ACHN (cell line): Measurements from ENCODE around the gene GRID2.
A peak's percentile ranks its signal among the peaks of the same experiment; 100 is the strongest.
"Not testable (repeated sequence)": the region's sequence is repeated elsewhere in the genome, so short reads cannot be mapped to it uniquely, and the experiment has no call there.

ENCODE experiments used
- DNase-seq: peaks from one replicate; pipeline ENCODE4 v3.0.0-alpha.2; 2015
- in situ Hi-C: cut with HindIII; loops from 2 replicates; pipeline ENCODE4 v1.10.0; 2017; ENCODE audit warnings: low sequenced_read_pairs, low pct_ligation_motif_present, low pct_unique_long_range_greater_than_20kb

GRID2 gene

DNA sequence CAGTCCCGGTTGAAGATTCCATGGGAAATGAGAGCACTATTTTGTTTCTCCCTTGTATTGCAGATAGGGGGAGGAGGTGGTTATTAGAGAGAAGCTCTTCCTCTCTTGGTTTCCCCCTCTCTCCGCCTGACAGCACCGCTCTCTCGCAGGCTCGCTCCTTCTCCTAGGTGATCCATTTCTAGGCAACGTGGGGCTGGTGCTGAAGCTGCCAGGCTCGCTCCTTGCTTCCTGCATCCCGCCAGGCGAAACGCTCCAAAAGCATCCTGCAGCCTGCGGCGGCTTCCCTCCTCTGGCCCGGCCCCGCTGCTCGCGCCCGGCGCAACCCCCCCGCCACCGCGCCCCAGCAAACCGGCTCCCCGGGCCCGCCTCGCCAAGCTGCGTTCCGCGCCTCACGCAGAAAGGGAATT is at the start of gene GRID2:
Gene GRID2, plus strand, starts transcription at position 346 of the 407 bp plus-strand sequence.
- in situ Hi-C loops, result no loop called here
- DNase-seq, result peak; percentile 24

DNA sequence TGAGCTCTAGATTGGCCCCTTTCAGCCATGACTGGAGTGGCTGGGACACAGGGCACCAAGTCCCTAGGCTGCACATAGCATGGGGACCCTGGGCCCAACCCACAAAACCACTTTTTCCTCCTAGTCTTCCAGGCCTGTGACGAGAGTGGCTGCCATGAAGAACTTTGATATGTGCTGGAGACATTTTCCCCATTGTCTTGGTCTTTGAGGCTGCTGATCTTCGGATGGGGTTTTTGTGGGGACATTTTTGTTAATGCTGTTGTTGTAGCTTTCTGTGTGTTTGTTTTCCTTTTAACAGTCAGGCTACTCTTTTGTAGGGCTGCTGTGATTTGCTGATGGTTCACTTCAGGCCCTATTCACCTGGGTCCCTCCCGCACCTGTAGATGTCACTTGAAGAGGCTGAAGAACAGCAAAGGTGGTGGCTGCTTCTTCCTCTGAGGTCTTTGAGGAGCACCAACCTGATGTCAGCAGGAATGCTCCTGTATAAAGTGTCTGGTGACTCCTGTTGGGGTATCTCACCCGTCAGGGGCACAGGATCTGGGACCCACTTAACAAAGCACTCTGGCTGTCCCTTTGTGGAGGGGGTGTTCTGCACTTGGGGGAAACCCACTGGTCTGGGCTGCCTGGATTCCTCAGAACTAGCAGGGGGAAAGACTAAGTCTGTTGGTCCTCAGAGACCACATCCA is 49.6 kb upstream of the GRID2 start:
- DNase-seq, result no peak
- in situ Hi-C loops, result no loop called here

DNA sequence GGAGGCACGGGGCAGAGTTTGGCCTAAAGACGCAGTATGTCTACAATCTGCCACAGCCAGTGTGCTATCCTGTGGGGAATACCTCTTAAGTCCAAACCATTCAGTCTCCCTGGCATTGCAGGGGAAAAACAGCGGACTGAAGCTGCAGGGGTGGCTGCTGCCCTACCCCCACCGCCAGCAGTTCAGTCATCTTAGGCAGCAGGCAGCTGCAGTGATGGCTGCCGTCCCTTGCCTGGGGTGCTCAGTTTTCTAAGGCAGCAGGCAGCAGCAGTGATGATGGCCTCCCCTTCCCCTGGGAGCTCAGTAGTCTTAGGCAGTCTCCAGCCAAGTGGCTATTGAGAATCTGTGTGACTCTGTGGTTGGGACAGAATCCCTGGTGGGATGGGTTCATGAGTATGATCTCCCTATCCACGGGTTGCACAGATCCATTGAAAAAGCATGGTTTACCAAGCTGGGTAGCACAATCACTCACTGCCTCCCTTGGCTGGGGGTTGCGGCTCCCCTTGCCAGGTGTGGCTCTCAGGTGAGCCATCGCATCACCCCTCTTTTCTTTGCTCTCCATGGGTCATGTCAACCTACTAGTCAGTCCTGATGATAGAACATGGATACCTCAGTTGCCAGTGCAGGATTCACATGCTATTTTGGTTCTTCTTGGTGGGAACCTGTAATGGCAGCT is 48.9 kb upstream of the GRID2 start:
- in situ Hi-C loops, result no loop called here
- DNase-seq, result no peak

DNA sequence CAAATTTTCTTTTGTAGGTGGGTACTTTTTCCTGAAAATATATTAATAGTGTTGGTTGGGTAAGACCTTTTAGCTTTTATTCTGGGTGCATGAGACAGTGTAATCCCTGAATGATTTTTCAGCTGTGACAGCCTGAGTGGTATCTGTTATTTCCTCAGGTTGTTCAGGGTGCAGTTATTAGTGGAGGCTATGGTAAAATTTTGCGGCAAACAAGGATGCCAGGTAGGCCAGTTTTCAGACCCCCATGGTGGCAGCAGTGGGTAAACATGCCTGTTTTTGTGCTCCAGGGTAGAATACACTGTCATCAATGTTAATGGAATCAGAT is 47.9 kb upstream of the GRID2 start:
- DNase-seq, result no peak
- in situ Hi-C loops, result no loop called here

DNA sequence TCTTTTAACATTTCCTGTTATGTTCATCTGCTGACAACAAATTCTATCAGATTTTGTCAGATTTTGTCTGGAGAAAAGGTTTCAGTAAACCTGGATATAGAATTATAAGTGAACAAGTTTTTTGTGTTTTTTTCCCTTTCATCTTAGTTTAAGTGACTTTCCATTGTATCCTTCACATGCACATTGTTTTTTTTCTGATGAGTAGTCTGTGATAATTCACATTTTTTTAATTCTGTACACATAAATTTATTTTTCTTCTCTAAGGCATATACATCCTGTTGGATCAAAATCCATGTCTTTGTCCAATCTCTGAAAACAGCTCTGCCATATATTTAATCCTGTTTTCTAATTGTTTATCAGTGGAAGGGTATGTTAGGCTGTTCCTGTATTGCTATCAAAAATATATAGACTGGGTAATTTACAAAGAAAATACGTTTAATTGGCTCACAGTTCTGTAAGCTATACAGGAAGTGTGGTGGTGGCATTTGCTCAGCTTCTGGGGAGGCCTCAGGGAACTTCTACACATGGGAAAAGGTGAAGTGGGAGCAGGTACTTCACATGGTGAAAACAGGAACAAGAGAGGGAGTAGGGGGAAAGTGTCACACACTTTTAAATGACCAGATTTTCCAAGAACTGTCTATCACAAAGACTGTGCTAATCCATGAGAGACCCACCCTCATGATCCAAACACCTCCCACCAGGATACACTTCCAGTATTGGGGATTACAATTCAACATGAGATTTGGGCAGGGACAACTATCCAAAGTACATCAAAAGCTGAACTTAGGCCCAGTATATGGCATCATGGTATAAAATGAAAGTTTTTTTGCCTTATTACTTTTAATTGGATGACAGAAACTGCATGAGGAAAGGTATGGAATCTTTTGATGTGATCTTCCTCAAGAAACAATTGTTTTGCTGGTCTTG is 45.6 kb upstream of the GRID2 start:
- in situ Hi-C loops, result no loop called here
- DNase-seq, result no peak

DNA sequence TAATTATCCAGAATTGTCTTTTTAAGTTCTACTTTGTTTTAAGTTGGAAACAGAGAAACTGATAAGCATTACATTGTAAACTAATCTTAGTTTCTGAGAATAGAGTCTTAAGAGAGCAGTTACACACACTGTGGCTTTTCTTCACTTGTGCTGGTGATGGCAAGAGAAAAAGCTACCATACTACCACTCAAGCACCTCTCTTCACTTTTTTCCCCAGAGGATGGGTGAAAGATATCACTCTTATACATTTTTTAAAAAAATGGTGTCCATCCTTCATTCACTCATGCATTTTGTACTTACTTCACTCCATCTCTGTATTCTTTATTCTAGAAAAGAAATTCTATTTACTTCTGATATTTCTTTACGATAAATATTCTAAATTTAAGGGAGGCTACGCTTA is 42.5 kb upstream of the GRID2 start:
- in situ Hi-C loops, result no loop called here
- no peak for DNase-seq

DNA sequence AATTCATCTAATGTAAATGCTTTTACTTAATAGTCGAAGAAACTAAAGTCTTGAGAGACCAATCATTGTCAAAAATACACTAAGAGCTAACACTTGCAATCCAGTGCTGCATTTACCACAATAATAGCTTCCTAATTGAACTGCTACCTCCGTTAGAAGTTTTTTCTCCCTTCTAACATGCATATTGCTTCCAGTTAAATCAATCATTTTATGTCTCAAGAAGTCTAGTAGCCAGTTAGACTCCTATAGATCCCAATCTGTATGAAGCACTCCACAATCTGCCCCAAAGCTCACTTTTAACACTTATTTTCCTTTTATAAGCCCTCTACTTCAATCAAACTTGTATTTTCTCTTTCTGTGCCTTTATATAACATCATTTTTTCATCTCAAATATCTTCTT is 41.4 kb upstream of the GRID2 start:
- in situ Hi-C loops, result no loop called here
- DNase-seq, result no peak

DNA sequence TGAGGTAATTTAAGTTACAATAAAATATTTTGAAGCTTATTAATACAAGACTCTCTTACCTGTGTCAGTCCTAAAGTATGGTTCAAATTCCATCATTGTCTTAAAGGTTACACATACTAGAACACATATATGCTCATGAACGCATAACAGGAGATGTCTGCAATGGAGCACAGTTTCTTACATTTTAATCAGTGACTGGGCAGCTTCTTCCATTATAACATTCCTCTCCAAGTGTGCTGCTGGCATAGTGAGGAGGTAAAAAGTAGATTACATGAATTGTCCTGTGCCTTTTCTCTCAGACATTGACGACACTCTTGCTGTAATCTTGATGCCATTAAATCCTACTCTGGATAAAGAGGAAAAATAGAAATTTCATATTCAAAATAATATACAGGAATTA is 40.8 kb upstream of the GRID2 start:
- DNase-seq, result no peak
- in situ Hi-C loops, result no loop called here

DNA sequence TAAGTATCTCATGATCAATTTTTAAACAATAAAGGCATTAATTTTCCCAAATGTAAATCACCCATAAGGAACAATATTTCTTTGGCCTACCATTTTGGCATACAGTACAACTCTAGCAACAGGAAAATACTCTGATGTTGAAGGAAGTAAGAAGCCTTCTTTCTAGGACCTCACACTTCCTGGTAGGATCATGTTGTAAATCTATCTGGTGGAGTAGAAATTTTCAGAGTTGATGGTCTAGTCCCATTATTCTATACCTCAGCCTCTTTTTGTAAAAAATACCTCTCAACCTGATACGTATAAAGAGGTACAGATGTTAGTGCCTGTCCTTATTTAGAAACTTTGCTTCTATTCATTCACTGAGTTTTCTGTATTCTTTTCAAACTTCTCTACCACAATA is 40.2 kb upstream of the GRID2 start:
- in situ Hi-C loops, result no loop called here
- DNase-seq, result no peak

DNA sequence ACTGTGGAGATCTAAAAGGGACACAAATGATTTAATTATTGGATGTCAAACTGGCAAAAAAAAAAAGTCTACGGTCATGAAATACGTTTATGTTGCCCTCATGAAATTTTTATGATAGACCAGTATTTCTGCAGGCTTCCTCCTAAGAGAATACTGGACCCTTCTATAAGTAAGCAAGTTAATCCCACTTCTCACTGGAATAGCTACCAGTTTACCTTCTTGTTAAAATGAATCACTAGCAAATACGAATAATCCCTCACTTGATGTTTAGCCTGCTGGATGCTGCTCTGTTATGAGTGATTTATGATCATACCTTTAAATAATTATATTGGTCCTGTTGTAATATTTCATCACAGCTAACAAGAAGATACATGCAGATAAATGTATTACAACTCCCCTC is 39.6 kb upstream of the GRID2 start:
- in situ Hi-C loops, result no loop called here
- DNase-seq, result no peak

DNA sequence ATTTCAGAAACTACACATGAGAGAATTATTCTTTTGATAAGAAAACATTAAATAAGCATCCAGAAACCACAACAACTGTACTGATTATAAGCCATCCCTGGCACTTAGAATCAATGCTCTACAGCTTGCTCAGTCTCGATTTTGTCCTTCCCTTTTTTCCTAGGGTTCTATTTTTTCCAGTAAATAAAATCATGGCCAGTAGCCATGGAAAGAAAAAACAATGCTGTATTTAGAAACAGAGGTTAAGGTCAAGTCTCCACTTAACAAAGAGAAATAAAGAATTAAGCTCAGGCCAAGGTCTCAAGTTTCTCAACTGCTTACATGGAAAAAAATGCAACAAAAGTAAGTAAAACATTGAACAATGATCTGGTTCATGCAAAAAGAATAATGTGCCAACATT is 38.7 kb upstream of the GRID2 start:
- no peak for DNase-seq
- in situ Hi-C loops, result no loop called here

DNA sequence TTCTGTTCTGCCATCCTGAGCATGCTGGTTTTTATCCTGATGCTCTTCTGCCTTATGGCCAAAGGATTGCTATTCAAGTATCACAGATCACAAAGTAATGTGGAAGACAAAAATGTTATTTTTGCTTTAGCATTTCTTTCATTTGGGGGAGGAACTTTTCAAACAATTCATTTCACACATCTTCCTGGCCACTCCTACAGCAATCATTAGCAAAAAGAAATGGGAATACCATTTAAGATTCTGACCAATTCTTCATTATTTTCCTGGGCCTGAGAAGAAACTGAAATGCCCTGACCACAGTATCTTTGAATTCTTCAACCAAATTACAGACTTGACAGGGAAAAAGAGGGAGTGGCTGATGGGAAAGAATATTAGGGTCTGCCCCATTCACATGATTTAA is 38.0 kb upstream of the GRID2 start:
- no peak for DNase-seq
- in situ Hi-C loops, result no loop called here

DNA sequence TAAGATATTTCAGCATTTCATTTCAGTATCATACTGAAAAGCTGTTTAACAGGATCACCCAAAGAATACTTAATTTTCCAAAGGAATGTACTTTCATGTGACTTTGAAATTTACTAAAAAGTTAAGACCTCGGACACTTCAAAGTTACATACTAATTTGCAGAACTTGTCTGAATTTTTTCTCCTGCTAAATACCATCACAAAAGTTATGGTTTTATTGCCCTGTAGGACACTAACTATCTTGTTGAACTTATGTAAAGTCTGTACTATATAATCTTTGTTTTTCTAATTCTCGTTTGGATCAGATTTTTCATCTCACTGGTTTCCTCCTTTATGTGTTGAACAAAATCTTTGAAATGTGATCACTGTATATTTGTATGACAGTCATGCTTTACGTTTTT is 37.2 kb upstream of the GRID2 start:
- in situ Hi-C loops, result no loop called here

DNA sequence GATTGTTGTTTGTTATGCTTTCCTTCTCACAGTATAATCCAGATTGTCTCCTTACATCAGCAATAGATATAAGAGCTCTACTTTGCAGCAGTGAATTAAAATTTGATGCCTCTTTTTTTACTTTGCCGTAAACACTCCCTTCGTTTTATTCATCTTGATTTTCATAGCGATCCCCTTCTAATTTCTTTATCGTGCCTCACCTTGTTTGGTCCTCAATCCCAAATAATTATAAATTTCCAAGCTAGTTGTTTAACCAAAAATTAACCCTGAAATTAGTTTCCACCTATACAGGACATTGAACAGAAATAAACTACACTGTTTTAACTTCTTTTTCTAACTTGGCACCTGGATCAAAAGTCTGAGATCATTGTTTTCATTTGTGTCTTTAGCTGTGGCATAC is 35.1 kb upstream of the GRID2 start:
- DNase-seq, result no peak
- in situ Hi-C loops, result no loop called here

More for the DNA sequence above, 37.2 kb upstream of the GRID2 start:
- no peak for DNase-seq

DNA sequence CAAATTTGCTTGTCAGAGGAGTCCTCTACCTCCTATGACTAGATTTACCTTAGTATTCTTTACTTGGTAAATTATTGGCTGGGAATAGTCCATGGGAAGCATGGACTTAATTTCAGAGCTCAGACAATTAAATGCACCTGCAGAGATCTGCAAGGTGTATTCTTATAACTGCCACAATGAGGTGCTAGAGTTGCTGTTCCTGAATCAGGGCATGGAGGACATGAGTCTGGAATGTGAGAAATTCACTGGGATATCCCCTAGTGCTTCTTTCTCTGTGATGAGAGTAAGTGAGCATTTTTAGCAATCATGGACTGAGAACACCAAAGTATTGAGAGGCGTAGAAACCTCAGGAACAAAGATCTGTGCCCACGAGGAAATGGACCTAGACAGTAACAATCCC is 32.9 kb upstream of the GRID2 start:
- in situ Hi-C loops, result no loop called here
- peak; percentile 31 for DNase-seq

DNA sequence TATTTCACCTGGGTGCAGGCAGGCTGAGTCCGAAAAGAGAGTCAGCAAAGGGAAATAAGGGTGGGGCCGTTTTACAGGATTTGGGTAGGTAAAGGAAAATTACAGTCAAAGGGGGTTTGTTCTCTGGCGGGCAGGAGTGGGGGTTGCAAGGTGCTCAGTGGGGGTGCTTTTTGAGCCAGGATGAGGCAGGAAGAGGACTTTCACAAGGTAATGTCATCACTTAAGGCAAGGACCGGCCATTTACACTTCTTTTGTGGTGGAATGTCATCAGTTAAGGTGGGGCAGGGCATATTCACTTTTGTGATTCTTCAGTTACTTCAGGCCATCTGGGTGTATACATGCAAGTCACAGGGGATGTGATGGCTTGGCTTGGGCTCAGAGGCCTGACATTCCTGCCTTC is 32.2 kb upstream of the GRID2 start:
- in situ Hi-C loops, DNase-seq: not testable (repeated sequence)

DNA sequence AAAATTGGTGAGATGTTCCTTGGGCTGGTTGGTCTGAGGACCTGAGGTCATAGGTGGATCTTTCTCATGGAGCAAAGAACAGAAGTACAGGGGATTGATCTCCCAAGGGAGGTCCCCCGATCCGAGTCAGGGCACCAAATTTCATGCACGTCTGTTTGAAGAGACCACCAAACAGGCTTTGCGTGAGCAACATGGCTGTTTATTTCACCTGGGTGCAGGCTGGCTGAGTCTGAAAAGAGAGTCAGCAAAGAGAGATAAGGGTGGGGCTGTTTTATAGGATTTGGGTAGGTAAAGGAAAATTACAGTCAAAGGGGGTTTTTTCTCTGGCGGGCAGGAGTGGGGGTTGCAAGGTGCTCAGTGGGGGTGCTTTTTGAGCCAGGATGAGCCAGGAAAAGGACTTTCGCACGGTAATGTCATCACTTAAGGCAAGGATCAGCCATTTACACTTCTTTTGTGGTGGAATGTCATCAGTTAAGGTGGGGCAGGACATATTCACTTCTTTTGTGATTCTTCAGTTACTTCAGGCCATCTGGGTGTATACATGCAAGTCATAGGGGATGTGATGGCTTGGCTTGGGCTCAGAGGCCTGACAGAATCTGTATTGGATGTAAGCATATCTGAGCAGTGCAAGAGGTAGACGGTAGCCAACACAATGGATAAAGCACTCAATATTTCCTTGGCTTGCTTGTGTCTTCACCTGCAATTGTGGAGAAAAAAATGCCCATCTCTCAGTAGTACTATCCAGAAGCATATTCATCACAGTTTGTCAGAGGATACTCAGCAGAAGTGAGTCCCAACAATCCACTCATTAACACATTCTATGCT is 26.5 kb upstream of the GRID2 start:
- in situ Hi-C loops, DNase-seq: not testable (repeated sequence)

DNA sequence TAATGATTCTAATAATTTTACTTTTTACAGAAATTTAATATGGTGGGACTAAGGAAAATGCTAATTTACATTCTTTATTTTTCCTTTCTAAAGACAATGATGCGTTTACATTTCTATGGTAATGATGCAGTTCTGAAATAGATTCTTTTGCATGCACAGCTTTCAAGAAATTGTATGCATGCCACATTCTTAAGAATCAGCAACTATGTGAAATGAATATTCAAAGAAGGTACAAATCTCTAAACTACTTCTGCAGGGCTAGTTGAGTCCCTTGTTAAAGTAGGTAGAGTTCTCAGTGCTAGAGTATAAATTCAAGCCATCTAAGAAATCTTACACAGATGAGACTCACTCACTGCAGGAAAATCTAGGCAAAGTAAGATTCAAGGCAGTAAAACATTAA is 24.5 kb upstream of the GRID2 start:
- in situ Hi-C loops, result no loop called here
- DNase-seq, result no peak

DNA sequence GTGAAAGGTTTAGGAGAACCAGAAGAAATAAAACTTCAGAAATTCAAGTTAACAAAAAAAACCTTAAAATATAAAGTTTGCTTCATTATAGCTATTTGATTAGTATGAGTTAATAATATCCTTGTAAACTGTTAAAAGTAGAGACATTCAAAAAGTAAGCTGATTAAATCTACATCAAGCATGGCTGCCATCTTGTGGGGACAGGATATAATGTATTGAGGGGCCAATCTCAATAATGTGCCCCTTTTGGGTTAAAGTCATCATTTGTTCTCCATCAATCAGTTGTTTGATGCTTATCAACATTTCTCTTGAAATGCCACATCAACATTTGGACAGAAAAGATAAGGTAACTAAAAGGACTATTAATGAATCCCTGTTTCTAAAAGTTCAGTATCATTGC is 4.6 kb upstream of the GRID2 start:
- in situ Hi-C loops, result no loop called here
- DNase-seq, result peak; percentile 24
